Adrenal gland (tissue), 12 donors: ENCODE measurements around the gene SELENOM. TPM values are rescaled to one million over a fixed set of nuclear protein-coding genes. Genes with fewer than 3 reads are reported as not detected.

Source experiments
- DNase-seq, 7 donors: peaks; one replicate each; pipeline ENCODE4 v3.0.0-alpha.2; 2019 to 2020
- H3K27ac ChIP-seq, 5 donors: fragments of 200-600 bp; sonication (generic) in 4 of 5; 1 replicate in 3 of 5; 2 replicates in 2 of 5; pipeline versions ENCODE4 v1.5.1 to v1.8.0; 2016 to 2020; ENCODE audit warnings: mild to moderate bottlenecking in 1 of 5
- H3K27me3 ChIP-seq: fragments of 200-600 bp; 2 replicates; pipeline ENCODE4 v1.8.0; 2021
- H3K36me3 ChIP-seq, 2 donors: fragments of 200-600 bp; replicated peaks in 1 of 2; 1 replicate in 1 of 2; 2 replicates in 1 of 2; pipeline versions ENCODE4 v1.5.1 to v1.8.0; 2018 to 2022
- H3K4me1 ChIP-seq, 2 donors: fragments of 200-600 bp; replicated peaks in 1 of 2; 1 replicate in 1 of 2; 2 replicates in 1 of 2; pipeline versions ENCODE4 v1.5.1 to v1.8.0; 2018 to 2021
- H3K4me3 ChIP-seq, 4 donors: fragments of 200-600 bp; sonication (generic) in 3 of 4; one replicate each; pipeline ENCODE4 v1.5.1; 2016 to 2018
- H3K9me3 ChIP-seq, 3 donors: fragments of 200-600 bp; sonication (generic) in 1 of 3; replicated peaks in 1 of 3; 1 replicate in 2 of 3; 2 replicates in 1 of 3; pipeline versions ENCODE4 v1.5.1 to v1.8.0; 2016 to 2021
- CTCF ChIP-seq, 6 experiments: fragments of 450-650 bp in 4 of 6; fragments of 200-600 bp in 2 of 6; sonication (generic) in 1 of 6; IDR thresholded peaks; 1 replicate in 5 of 6; 2 replicates in 1 of 6; pipeline versions ENCODE4 v1.5.1 to v1.8.0; 2016 to 2021; ENCODE audit warnings: antibody characterized with exemption in 6 of 6, mild to moderate bottlenecking in 2 of 6, moderate library complexity in 1 of 6
- POLR2A ChIP-seq, 2 donors: fragments of 450-650 bp; IDR thresholded peaks; one replicate each; pipeline ENCODE4 v1.6.1; 2017; ENCODE audit warnings: antibody characterized with exemption in 2 of 2, mild to moderate bottlenecking in 2 of 2, moderate library complexity in 1 of 2
- WGBS, 4 donors: extraction: QIAGEN DNeasy Blood & Tissue Kit in 2 of 4; methylation state at CpG; one replicate each; pipeline versions ENCODE4 v1.1.5 to v1.1.7; 2013 to 2017; 5-methylcytosine and 5-hydroxymethylcytosine counted together
- intact Hi-C, 2 donors: fragments of 100-400 bp; cut with DNase I; formaldehyde crosslinking; loops; one replicate each; pipeline versions ENCODE4 v1.14.1 to v1.15.0; 2022 to 2023
- polyA plus RNA-seq, 3 donors: library from polyadenylated mRNA; stranded (reverse); fragments of 200-250 nt in 2 of 3; fragments of 350-450 nt in 1 of 3; fragmentation: Illumina TruSeq in 1 of 3; extraction: RNeasy Lipid Tissue Mini Kit (QIAGEN cat#74804) in 1 of 3; gene quantifications; one replicate each; pipeline ENCODE4 v1.2.3, GENCODE V29; 2013 to 2014
- total RNA-seq, 9 donors: library from RNA; depleted of rRNA in 4 of 9; stranded (reverse); fragments of >200 nt in 4 of 9; fragments of 120-200 nt in 1 of 9; fragmentation: NEBNext Ultra II Directional in 1 of 9; extraction: Animal tissue kit (Norgen Biotek cat#: 25700) in 1 of 9; gene quantifications; one replicate each; pipeline versions ENCODE4 v1.1.0 to v1.2.4, GENCODE V29; 2013 to 2023
- donor health status: healthy with polysubstance abuse.
- donor health status: Bipolar disorder and iron deficiency.
- donor health status: DM: yes; HTN: yes; CAD: no.
- donor health status: DM: no; HTN: no; CAD: no.
- donor health status: DM: no; HTN: no; CAD: no.
- donor health status: DM: yes; HTN: yes; CAD: no.

The SELENOM gene
- total and polyA plus RNA-seq, 12 donors: 6.6 to 546 (median 121) TPM

- Histone ChIP-seq H3K27me3 (no peaks in the 10 kb centered on the region), H3K4me1 (peaks cover 5% of the 10 kb centered on the region in 2 donors), H3K27ac (no peak overlapping the region), H3K36me3 (peaks cover 0 to 41% of the 10 kb centered on the region in 2 donors), H3K4me3 (no peak overlapping the region), H3K9me3 (no peaks in the 10 kb centered on the region)
- no peak for TF ChIP-seq CTCF (IDR thresholded peaks at IDR 0.05)
- no peak for TF ChIP-seq POLR2A (IDR thresholded peaks at IDR 0.05)
- no peak for DNase-seq
- 88 to 98% (median 95%) methylated on average over 14 to 18 of the region's 18 CpGs for WGBS, 4 donors
- intact Hi-C loops: no loop called here
Observed at GRCh38 chr22:31100762-31101525, 6.4 kb downstream of the SELENOM start.

GRCh38 chr22:31099841-31100761 is 7.3 kb downstream of the SELENOM start:
- intact Hi-C loops: no loop called here
- H3K4me1 ChIP-seq: peaks cover 5% of the 10 kb centered on the region in 2 donors
- WGBS, 4 donors: 94 to 96% (median 95%) methylated on average over 21 to 34 of the region's 34 CpGs
- TF ChIP-seq CTCF (IDR thresholded peaks at IDR 0.05): no peak
- no peak for TF ChIP-seq POLR2A (IDR thresholded peaks at IDR 0.05)
- H3K27me3 ChIP-seq: no peaks in the 10 kb centered on the region
- no peaks in the 10 kb centered on the region for H3K9me3 ChIP-seq
- H3K36me3 ChIP-seq: peaks cover 0 to 49% of the 10 kb centered on the region in 2 donors
- no peak overlapping the region for H3K4me3 ChIP-seq
- DNase-seq: no peak
- no peak overlapping the region for H3K27ac ChIP-seq

- Histone ChIP-seq H3K9me3 (no peaks in the 10 kb centered on the region), H3K27me3 (no peaks in the 10 kb centered on the region), H3K4me1 (peaks cover 5% of the 10 kb centered on the region in 2 donors), H3K27ac (peak overlapping the region in 1 of 5 donors; percentile 46), H3K4me3 (no peak overlapping the region), H3K36me3 (peaks cover 0 to 47% of the 10 kb centered on the region in 2 donors)
- WGBS, 4 donors: 90 to 96% (median 92%) methylated on average over 4 to 6 of the region's 6 CpGs
- intact Hi-C loops: no loop called here
- no peak for DNase-seq
- TF ChIP-seq POLR2A (IDR thresholded peaks at IDR 0.05) (no peak), CTCF (IDR thresholded peaks at IDR 0.05) (no peak)
Observed at GRCh38 chr22:31099386-31099785, 8.0 kb downstream of the SELENOM start.

GRCh38 chr22:31098632-31099110 is 8.7 kb downstream of the SELENOM start:
- peak overlapping the region in 1 of 5 donors; percentile 46 for H3K27ac ChIP-seq
- H3K4me3 ChIP-seq: no peak overlapping the region
- H3K36me3 ChIP-seq: peaks cover 0 to 50% of the 10 kb centered on the region in 2 donors
- peaks cover 5% of the 10 kb centered on the region in 2 donors for H3K4me1 ChIP-seq
- TF ChIP-seq POLR2A (IDR thresholded peaks at IDR 0.05): no peak
- TF ChIP-seq CTCF (IDR thresholded peaks at IDR 0.05): no peak
- intact Hi-C loops: no loop called here
- 46 to 75% (median 52%) methylated on average over 23 to 36 of the region's 36 CpGs for WGBS, 4 donors
- no peaks in the 10 kb centered on the region for H3K27me3 ChIP-seq
- no peaks in the 10 kb centered on the region for H3K9me3 ChIP-seq
- DNase-seq: peak in 4 of 7 donors; percentile 57 to 67 (median 62)
